T-helper 1 cell treated with Interleukin-12 subunit alpha and Interleukin-12 subunit beta and Interleukin-4 antibody, amounts not matched to agents 30 μg/mL and 1 μg/mL, for 36 hours (primary cell): ENCODE results near the gene MC5R.
"Not testable (repeated sequence)": the region's sequence is repeated elsewhere in the genome, so short reads cannot be mapped to it uniquely, and the experiment has no call there.

Experiments used
- H3K27ac Mint-ChIP-seq: one replicate; pipeline ENCODE4 v1.8.0; 2021; ENCODE audit warnings: mild to moderate bottlenecking, mixed read lengths
- H3K27me3 Mint-ChIP-seq: one replicate; pipeline ENCODE4 v1.8.0; 2021; ENCODE audit warnings: low read depth, mixed read lengths
- H3K36me3 Mint-ChIP-seq: one replicate; pipeline ENCODE4 v1.8.0; 2021; ENCODE audit warnings: low read depth, mixed read lengths
- H3K4me1 Mint-ChIP-seq: one replicate; pipeline ENCODE4 v1.8.0; 2021; ENCODE audit warnings: low read depth, mixed read lengths
- H3K4me3 Mint-ChIP-seq: one replicate; pipeline ENCODE4 v1.8.0; 2021; ENCODE audit warnings: mild to moderate bottlenecking, moderate library complexity, mixed read lengths
- H3K9me3 Mint-ChIP-seq: one replicate; pipeline ENCODE4 v1.8.0; 2021; ENCODE audit warnings: mixed read lengths

Gene MC5R

GRCh38 chr18:13811993-13812392 lies 12.0 kb upstream of the MC5R start:
- no peaks in the 10 kb centered on the region for H3K9me3 Mint-ChIP-seq
- H3K4me3 Mint-ChIP-seq = no peak overlapping the region
- no peaks in the 10 kb centered on the region for H3K4me1 Mint-ChIP-seq
- peaks cover 16% of the 10 kb centered on the region for H3K27me3 Mint-ChIP-seq
- H3K27ac Mint-ChIP-seq = no peak overlapping the region
- H3K36me3 Mint-ChIP-seq = no peaks in the 10 kb centered on the region

GRCh38 chr18:13813271-13813849 lies 10.6 kb upstream of the MC5R start:
- Mint-ChIP-seq H3K9me3 (no peaks in the 10 kb centered on the region), H3K36me3 (no peaks in the 10 kb centered on the region), H3K4me3 (no peak overlapping the region), H3K4me1 (no peaks in the 10 kb centered on the region), H3K27me3 (peaks cover 16% of the 10 kb centered on the region), H3K27ac (no peak overlapping the region)

GRCh38 chr18:13826209-13826608 lies 2.3 kb downstream of the MC5R start:
- Mint-ChIP-seq H3K36me3 (no peaks in the 10 kb centered on the region), H3K4me3 (no peak overlapping the region), H3K4me1 (peaks cover 9% of the 10 kb centered on the region), H3K27me3 (peaks cover 20% of the 10 kb centered on the region), H3K27ac (no peak overlapping the region), H3K9me3 (no peaks in the 10 kb centered on the region)

- H3K4me1 Mint-ChIP-seq = no peaks in the 10 kb centered on the region
- H3K4me3 Mint-ChIP-seq = no peak overlapping the region
- peaks cover 16% of the 10 kb centered on the region for H3K27me3 Mint-ChIP-seq
- no peaks in the 10 kb centered on the region for H3K36me3 Mint-ChIP-seq
- H3K9me3 Mint-ChIP-seq = no peaks in the 10 kb centered on the region
- H3K27ac Mint-ChIP-seq = no peak overlapping the region
These were observed 8.0 kb downstream of the MC5R start for GRCh38 chr18:13831864-13832508.

GRCh38 chr18:13834496-13835015 lies 10.6 kb downstream of the MC5R start:
- Mint-ChIP-seq H3K27ac (no peak overlapping the region), H3K9me3 (no peaks in the 10 kb centered on the region), H3K27me3 (peaks cover 16% of the 10 kb centered on the region), H3K4me3 (no peak overlapping the region), H3K36me3 (no peaks in the 10 kb centered on the region), H3K4me1 (no peaks in the 10 kb centered on the region)

- Mint-ChIP-seq H3K27me3 (peaks cover 16% of the 10 kb centered on the region), H3K4me1 (no peaks in the 10 kb centered on the region), H3K4me3 (no peak overlapping the region), H3K36me3 (no peaks in the 10 kb centered on the region), H3K27ac (no peak overlapping the region), H3K9me3 (no peaks in the 10 kb centered on the region)
These were observed 11.3 kb downstream of the MC5R start for GRCh38 chr18:13835202-13835601.

GRCh38 chr18:13836559-13836958 lies 12.6 kb downstream of the MC5R start:
- no peaks in the 10 kb centered on the region for H3K9me3 Mint-ChIP-seq
- peaks cover 9% of the 10 kb centered on the region for H3K27me3 Mint-ChIP-seq
- no peaks in the 10 kb centered on the region for H3K4me1 Mint-ChIP-seq
- no peak overlapping the region for H3K27ac Mint-ChIP-seq
- H3K36me3 Mint-ChIP-seq = no peaks in the 10 kb centered on the region
- no peak overlapping the region for H3K4me3 Mint-ChIP-seq

- no peaks in the 10 kb centered on the region for H3K36me3 Mint-ChIP-seq
- H3K4me1 Mint-ChIP-seq = no peaks in the 10 kb centered on the region
- no peak overlapping the region for H3K27ac Mint-ChIP-seq
- H3K4me3 Mint-ChIP-seq = no peak overlapping the region
- no peaks in the 10 kb centered on the region for H3K27me3 Mint-ChIP-seq
- peaks cover 11% of the 10 kb centered on the region for H3K9me3 Mint-ChIP-seq
These were observed 25.8 kb downstream of the MC5R start for GRCh38 chr18:13849791-13850190.

- H3K27ac Mint-ChIP-seq, H3K4me1 Mint-ChIP-seq, H3K4me3 Mint-ChIP-seq, H3K9me3 Mint-ChIP-seq, H3K36me3 Mint-ChIP-seq: not testable (repeated sequence)
- peaks cover 17% of the 10 kb centered on the region for H3K27me3 Mint-ChIP-seq
These were observed 38.9 kb downstream of the MC5R start for GRCh38 chr18:13862898-13863297.

GRCh38 chr18:13868501-13869271 lies 44.7 kb downstream of the MC5R start:
- peaks cover 46% of the 10 kb centered on the region for H3K27me3 Mint-ChIP-seq
- H3K4me1 Mint-ChIP-seq = no peaks in the 10 kb centered on the region

GRCh38 chr18:13871701-13872100 lies 47.8 kb downstream of the MC5R start:
- H3K36me3 Mint-ChIP-seq = no peaks in the 10 kb centered on the region
- no peak overlapping the region for H3K27ac Mint-ChIP-seq
- H3K27me3 Mint-ChIP-seq = peaks cover 39% of the 10 kb centered on the region
- H3K4me3 Mint-ChIP-seq = no peak overlapping the region
- no peaks in the 10 kb centered on the region for H3K9me3 Mint-ChIP-seq
- H3K4me1 Mint-ChIP-seq = no peaks in the 10 kb centered on the region

More at GRCh38 chr18:13868501-13869271, 44.7 kb downstream of the MC5R start:
- no peaks in the 10 kb centered on the region for H3K36me3 Mint-ChIP-seq
- H3K27ac Mint-ChIP-seq = no peak overlapping the region
- H3K4me3 Mint-ChIP-seq = no peak overlapping the region
- H3K9me3 Mint-ChIP-seq = no peaks in the 10 kb centered on the region

GRCh38 chr18:13872373-13872772 lies 48.4 kb downstream of the MC5R start:
- Mint-ChIP-seq H3K4me1 (no peaks in the 10 kb centered on the region), H3K27ac (no peak overlapping the region), H3K27me3 (peaks cover 36% of the 10 kb centered on the region)

GRCh38 chr18:13872932-13873331 lies 49.0 kb downstream of the MC5R start:
- H3K27me3 Mint-ChIP-seq = peaks cover 30% of the 10 kb centered on the region
- no peaks in the 10 kb centered on the region for H3K4me1 Mint-ChIP-seq
- no peak overlapping the region for H3K27ac Mint-ChIP-seq
- H3K9me3 Mint-ChIP-seq = no peaks in the 10 kb centered on the region
- H3K36me3 Mint-ChIP-seq = no peaks in the 10 kb centered on the region
- no peak overlapping the region for H3K4me3 Mint-ChIP-seq

More at GRCh38 chr18:13872373-13872772, 48.4 kb downstream of the MC5R start:
- H3K4me3 Mint-ChIP-seq = no peak overlapping the region
- no peaks in the 10 kb centered on the region for H3K9me3 Mint-ChIP-seq
- H3K36me3 Mint-ChIP-seq = no peaks in the 10 kb centered on the region

- peaks cover 14% of the 10 kb centered on the region for H3K27me3 Mint-ChIP-seq
- no peaks in the 10 kb centered on the region for H3K4me1 Mint-ChIP-seq
- no peak overlapping the region for H3K4me3 Mint-ChIP-seq
- H3K9me3 Mint-ChIP-seq = no peaks in the 10 kb centered on the region
- H3K36me3 Mint-ChIP-seq = no peaks in the 10 kb centered on the region
- H3K27ac Mint-ChIP-seq = no peak overlapping the region
These were observed 50.6 kb downstream of the MC5R start for GRCh38 chr18:13874558-13874957.
